Lung (tissue), 12 donors: Measurements from ENCODE around the gene PRKACB. TPM values are rescaled to one million over a fixed set of nuclear protein-coding genes. Genes with fewer than 3 reads are reported as not detected.

Experiments
- ATAC-seq: fragments of 200-7000 bp; cut with Tn5 transposase; one replicate; pipeline ENCODE4 v1.9.1; 2020; ENCODE audit warnings: moderate number of reproducible peaks; ENCODE audit not compliant: insufficient read depth, low FRiP score
- DNase-seq, 3 donors: peaks; one replicate each; pipeline ENCODE4 v3.0.0-alpha.2; 2013 to 2017
- H3K27ac ChIP-seq, 2 donors: one replicate each; pipeline ENCODE4 v1.5.1; 2013; ENCODE audit warnings: mild to moderate bottlenecking in 2 of 2, moderate library complexity in 2 of 2, control low read depth in 1 of 2, inconsistent platforms in 1 of 2, low read depth in 1 of 2, low read length in 1 of 2
- H3K27me3 ChIP-seq, 3 donors: one replicate each; pipeline ENCODE4 v1.5.1; 2013; ENCODE audit warnings: low read length in 2 of 3; ENCODE audit not compliant: control insufficient read depth in 3 of 3, insufficient read depth in 3 of 3
- H3K36me3 ChIP-seq, 4 donors: one replicate each; pipeline ENCODE4 v1.5.1; 2013; ENCODE audit warnings: low read length in 4 of 4, mild to moderate bottlenecking in 1 of 4, moderate library complexity in 1 of 4; ENCODE audit not compliant: control insufficient read depth in 4 of 4, insufficient read depth in 4 of 4
- H3K4me1 ChIP-seq, 5 donors: one replicate each; pipeline ENCODE4 v1.5.1; 2013; ENCODE audit warnings: low read length in 5 of 5, mild to moderate bottlenecking in 2 of 5, moderate library complexity in 1 of 5; ENCODE audit not compliant: control insufficient read depth in 5 of 5, insufficient read depth in 5 of 5
- H3K4me3 ChIP-seq: one replicate; pipeline ENCODE4 v1.5.1; 2013; ENCODE audit warnings: mild to moderate bottlenecking, control low read depth, moderate library complexity
- H3K9ac ChIP-seq, 2 donors: one replicate each; pipeline ENCODE4 v1.5.1; 2013; ENCODE audit warnings: low read length in 2 of 2, control low read depth in 1 of 2; ENCODE audit not compliant: insufficient read depth in 1 of 2
- H3K9me3 ChIP-seq, 4 donors: one replicate each; pipeline ENCODE4 v1.5.1; 2013; ENCODE audit warnings: low read length in 3 of 4, mild to moderate bottlenecking in 1 of 4, moderate library complexity in 1 of 4; ENCODE audit not compliant: control insufficient read depth in 4 of 4, insufficient read depth in 3 of 4
- WGBS, 2 donors: extraction: QIAGEN DNeasy Blood & Tissue Kit; methylation state at CpG; one replicate each; pipeline ENCODE4 v1.1.7; 2013; 5-methylcytosine and 5-hydroxymethylcytosine counted together
- polyA plus RNA-seq, 2 donors: library from polyadenylated mRNA; stranded (reverse); fragments of 200-250 nt; gene quantifications; one replicate each; pipeline ENCODE4 v1.2.1, GENCODE V29; 2013
- total RNA-seq, 2 donors: library from RNA; depleted of rRNA in 1 of 2; stranded (reverse); fragments of >200 nt in 1 of 2; gene quantifications; one replicate each; pipeline ENCODE4 v1.2.1, GENCODE V29; 2014 to 2021
- TF ChIP-seq, protein P1 (sequence below): IDR thresholded peaks from 2 replicates; pipeline ENCODE4 v1.5.1; 2012; ENCODE audit warnings: mild to moderate bottlenecking; ENCODE audit errors: control extremely low read depth, extremely low read depth
- donor health status: control.
- donor health status: control.
- donor health status: Bipolar disorder and iron deficiency.
- donor health status: healthy.
- donor health status: DM: yes; HTN: yes; CAD: no.

Gene PRKACB
- total and polyA plus RNA-seq, 4 donors, result 4.2 to 43.1 (median 11.4) TPM

DNA sequence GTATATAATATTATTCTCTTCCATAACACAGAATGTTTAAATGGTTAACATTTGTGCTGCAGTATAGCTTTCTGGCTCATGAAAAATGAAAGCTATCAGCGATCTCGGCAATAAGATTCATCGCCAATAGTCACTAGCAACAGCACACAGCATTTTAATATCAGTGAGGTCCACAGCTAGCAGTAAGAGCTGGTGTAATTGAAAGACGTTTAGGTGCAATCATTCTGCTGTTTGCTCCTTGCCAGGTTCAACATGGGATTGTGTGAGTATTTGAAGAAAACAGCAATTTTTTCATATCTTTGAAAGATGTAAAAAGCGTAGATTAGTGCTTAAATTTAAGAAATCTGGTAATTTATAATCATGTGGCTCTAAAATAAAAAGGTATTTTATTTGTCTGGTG lies 20.1 kb downstream of the PRKACB start:
- DNase-seq (peak in 1 of 3 donors; percentile 40), ATAC-seq (no peak)
- Histone ChIP-seq H3K9ac (peak overlapping the region in 1 of 2 donors; percentile 38), H3K4me1 (peaks cover 0 to 15% (median 0%) of the 10 kb centered on the region in 5 donors), H3K4me3 (no peak overlapping the region), H3K27me3 (no peaks in the 10 kb centered on the region), H3K27ac (no peak overlapping the region), H3K36me3 (no peaks in the 10 kb centered on the region), H3K9me3 (peaks cover 0 to 3% (median 0%) of the 10 kb centered on the region in 4 donors)
- TF ChIP-seq, protein P1, sequence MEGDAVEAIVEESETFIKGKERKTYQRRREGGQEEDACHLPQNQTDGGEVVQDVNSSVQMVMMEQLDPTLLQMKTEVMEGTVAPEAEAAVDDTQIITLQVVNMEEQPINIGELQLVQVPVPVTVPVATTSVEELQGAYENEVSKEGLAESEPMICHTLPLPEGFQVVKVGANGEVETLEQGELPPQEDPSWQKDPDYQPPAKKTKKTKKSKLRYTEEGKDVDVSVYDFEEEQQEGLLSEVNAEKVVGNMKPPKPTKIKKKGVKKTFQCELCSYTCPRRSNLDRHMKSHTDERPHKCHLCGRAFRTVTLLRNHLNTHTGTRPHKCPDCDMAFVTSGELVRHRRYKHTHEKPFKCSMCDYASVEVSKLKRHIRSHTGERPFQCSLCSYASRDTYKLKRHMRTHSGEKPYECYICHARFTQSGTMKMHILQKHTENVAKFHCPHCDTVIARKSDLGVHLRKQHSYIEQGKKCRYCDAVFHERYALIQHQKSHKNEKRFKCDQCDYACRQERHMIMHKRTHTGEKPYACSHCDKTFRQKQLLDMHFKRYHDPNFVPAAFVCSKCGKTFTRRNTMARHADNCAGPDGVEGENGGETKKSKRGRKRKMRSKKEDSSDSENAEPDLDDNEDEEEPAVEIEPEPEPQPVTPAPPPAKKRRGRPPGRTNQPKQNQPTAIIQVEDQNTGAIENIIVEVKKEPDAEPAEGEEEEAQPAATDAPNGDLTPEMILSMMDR, result no peak
- 75 to 89% methylated on average over 5 of the region's 5 CpGs for WGBS, 2 donors

DNA sequence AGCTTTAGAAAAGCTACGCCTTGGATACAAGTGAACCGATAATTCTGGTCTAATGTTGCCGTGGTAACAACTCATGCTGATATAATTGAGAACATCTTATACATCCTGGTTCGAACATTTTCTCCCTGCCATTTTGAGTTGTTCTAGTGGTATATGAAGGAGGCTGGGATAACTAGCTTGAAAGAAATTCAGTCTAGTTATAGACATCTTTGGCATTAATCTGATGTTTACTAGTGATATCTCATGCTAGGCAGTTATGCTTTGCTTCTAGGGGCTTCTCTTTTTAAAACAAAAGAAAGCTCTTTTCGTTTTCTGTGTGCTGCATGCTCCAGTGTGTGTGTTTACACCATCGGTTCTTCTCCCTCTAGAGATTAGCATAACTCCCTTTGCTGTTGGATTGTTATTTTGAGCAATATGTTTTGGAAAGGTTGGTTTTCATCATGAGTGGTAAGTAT lies 20.5 kb downstream of the PRKACB start:
- no peak overlapping the region for H3K4me3 ChIP-seq

DNA sequence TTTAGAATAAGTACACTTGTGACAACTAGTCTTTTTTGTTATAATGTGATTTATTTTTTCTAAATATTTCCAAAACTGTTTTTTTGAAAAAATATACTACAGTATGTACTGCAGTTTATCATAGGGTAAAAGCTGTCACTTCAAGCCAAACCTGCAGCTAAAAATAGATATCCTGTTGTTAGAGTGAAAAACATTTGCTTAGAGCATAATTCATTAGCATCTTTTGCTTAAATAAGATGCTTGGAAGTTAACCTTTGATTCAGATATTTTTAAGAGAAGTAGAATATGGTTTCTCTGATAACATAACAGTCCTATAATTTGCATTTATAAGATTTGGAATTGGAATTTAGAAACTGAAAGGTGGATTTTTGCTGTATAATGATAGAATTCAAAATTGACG lies 21.5 kb downstream of the PRKACB start:
- no peak overlapping the region for H3K9ac ChIP-seq
- no peaks in the 10 kb centered on the region for H3K36me3 ChIP-seq
- H3K27me3 ChIP-seq, result no peaks in the 10 kb centered on the region
- peaks cover 0 to 15% (median 0%) of the 10 kb centered on the region in 5 donors for H3K4me1 ChIP-seq
- 78 to 91% methylated on average over 1 of the region's 1 CpG for WGBS, 2 donors
- TF ChIP-seq, protein P1, result no peak
- peaks cover 0 to 3% (median 0%) of the 10 kb centered on the region in 4 donors for H3K9me3 ChIP-seq
- H3K27ac ChIP-seq, result no peak overlapping the region
- ATAC-seq (no peak), DNase-seq (no peak)
- no peak overlapping the region for H3K4me3 ChIP-seq

More for the DNA sequence above, 20.5 kb downstream of the PRKACB start:
- DNase-seq (peak in 2 of 3 donors; percentile 42 to 53), ATAC-seq (no peak)
- no peak overlapping the region for H3K27ac ChIP-seq
- peak overlapping the region in 1 of 2 donors; percentile 3 for H3K9ac ChIP-seq
- peaks cover 0 to 15% (median 0%) of the 10 kb centered on the region in 5 donors for H3K4me1 ChIP-seq
- H3K9me3 ChIP-seq, result peaks cover 0 to 3% (median 0%) of the 10 kb centered on the region in 4 donors
- H3K27me3 ChIP-seq, result no peaks in the 10 kb centered on the region
- 74 to 78% methylated on average over 6 of the region's 6 CpGs for WGBS, 2 donors
- no peaks in the 10 kb centered on the region for H3K36me3 ChIP-seq
- TF ChIP-seq, protein P1, result no peak

DNA sequence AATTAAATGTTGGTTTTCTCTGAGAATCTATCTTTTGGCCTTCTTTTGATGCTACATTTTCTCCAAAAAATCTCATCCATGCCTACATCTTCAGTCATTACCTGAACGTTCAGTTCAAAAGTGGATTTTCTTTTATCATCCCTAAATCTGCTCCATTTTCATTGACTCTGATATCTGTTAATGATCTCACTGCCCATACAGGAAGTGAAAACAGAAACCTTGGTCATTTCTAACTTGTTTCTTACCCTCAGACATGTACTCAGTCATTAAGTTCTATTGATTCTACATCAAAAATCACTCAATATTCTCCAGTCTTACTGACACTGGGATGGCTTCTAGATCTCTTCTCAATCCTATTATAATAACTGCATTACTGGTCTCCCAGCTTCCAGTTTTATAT lies 22.7 kb downstream of the PRKACB start:
- ATAC-seq (no peak), DNase-seq (no peak)
- Histone ChIP-seq H3K9me3 (peaks cover 0 to 3% (median 0%) of the 10 kb centered on the region in 4 donors), H3K36me3 (no peaks in the 10 kb centered on the region), H3K27ac (no peak overlapping the region), H3K4me3 (no peak overlapping the region), H3K4me1 (peaks cover 0 to 15% (median 0%) of the 10 kb centered on the region in 5 donors), H3K27me3 (no peaks in the 10 kb centered on the region), H3K9ac (no peak overlapping the region)
- WGBS, 2 donors, result 80 to 85% methylated on average over 1 of the region's 1 CpG
- TF ChIP-seq, protein P1, result no peak
